ENCODE results near the gene ZC3H4. TPM values are rescaled to one million over a fixed set of nuclear protein-coding genes. Genes with fewer than 3 reads are reported as not detected.

Gene ZC3H4
- total and polyA plus RNA-seq, 2 of the 8 experiments (the other 6 are each of a cell fraction or from before 2014, with no cell fraction given): 6.6 to 92.0 TPM

- Histone ChIP-seq H3K4me1 (replicated peaks in 1 of 4; ENCODE audit: control insufficient read depth in 3 of 4, insufficient read depth in 4 of 4, low read length in 3 of 4) (peaks cover 0 to 4% (median 1%) of the 10 kb centered on the region in 4 experiments; a peak in 1 of 7 replicates), H3K18ac (ENCODE audit: extremely low read depth, low read length) (no peak overlapping the region), H3K56ac (replicated peaks; ENCODE audit: insufficient read length, low read depth, low read length) (no peak overlapping the region), H3K23me2 (ENCODE audit: low read depth, low read length) (no peaks in the 10 kb centered on the region), H3K79me2 (ENCODE audit: control insufficient read depth in 1 of 2, insufficient read depth in 2 of 2, low read length in 2 of 2) (no peaks in the 10 kb centered on the region), H3K9me3 (ENCODE audit: insufficient read depth in 2 of 2, low read depth in 1 of 2, low read length in 1 of 2) (no peaks in the 10 kb centered on the region), H3K79me1 (ENCODE audit: low read depth, low read length) (no peaks in the 10 kb centered on the region), H2AFZ (ENCODE audit: low read length) (no peak overlapping the region), H3K23ac (ENCODE audit: insufficient read length) (no peak overlapping the region), H3K14ac (ENCODE audit: insufficient read length) (no peak overlapping the region), H2BK120ac (replicated peaks; ENCODE audit: low read depth, low read length) (no peak overlapping the region), H4K20me1 (replicated peaks in 1 of 2; ENCODE audit: control insufficient read depth in 1 of 2, insufficient read depth in 2 of 2, low read length in 2 of 2) (no peaks in the 10 kb centered on the region), H3K9ac (replicated peaks in 1 of 4; ENCODE audit: extremely low read depth in 1 of 4, low read depth in 3 of 4, low read length in 3 of 4) (no peak overlapping the region), H3K36me3 (ENCODE audit: control insufficient read depth in 2 of 4, insufficient read depth in 4 of 4, low read length in 3 of 4) (no peaks in the 10 kb centered on the region), H3K4ac (replicated peaks; ENCODE audit: insufficient read length, low read depth, low read length) (no peak overlapping the region), H3K4me3 (ENCODE audit: extremely low read depth in 1 of 4, insufficient read depth in 2 of 4, low read depth in 3 of 4, low read length in 4 of 4) (no peak overlapping the region), H2BK15ac (ENCODE audit: low read length) (no peak overlapping the region), H2BK20ac (ENCODE audit: low read length) (no peak overlapping the region), H4K91ac (replicated peaks; ENCODE audit: insufficient read length, low read length) (no peak overlapping the region), H4K8ac (ENCODE audit: extremely low read depth, insufficient read depth, low read length) (no peak overlapping the region), H2BK12ac (ENCODE audit: low read depth, low read length) (no peak overlapping the region), H2AK5ac (ENCODE audit: low read depth, low read length) (no peak overlapping the region), H2BK5ac (ENCODE audit: low read depth, low read length) (no peak overlapping the region), H3K27ac (ENCODE audit: low read depth, low read length) (no peak overlapping the region), H4K5ac (ENCODE audit: insufficient read length, low read depth, low read length) (no peak overlapping the region), H3K4me2 (ENCODE audit: insufficient read depth in 1 of 2, low read depth in 2 of 2, low read length in 2 of 2) (no peak overlapping the region), H3K27me3 (replicated peaks in 1 of 4; ENCODE audit: control insufficient read depth in 3 of 4, extremely low read depth in 1 of 4, insufficient read depth in 3 of 4, low read length in 3 of 4) (no peaks in the 10 kb centered on the region)
- ChIA-PET CTCF (ENCODE audit: partially characterized antibody) (interaction anchor here (0.6 to 2.9 kb wide), 26 partner anchors 11 to 266 kb away, joined by 3 to 28 read pairs (median 4); partner anchors contain the start of gene ZC3H4), POLR2A (ENCODE audit: partially characterized antibody) (interaction anchor here (1.0 to 1.6 kb wide), 3 partner anchors 12 to 20 kb away, joined by 3 to 17 read pairs (median 3); partner anchors contain the start of gene ZC3H4)
- FAIRE-seq (no peak), DNase-seq (ENCODE audit: low read depth in 1 of 2, low spot score in 2 of 2) (no peak)
- TF ChIP-seq HDAC2 (IDR thresholded peaks at IDR 0.05; ENCODE audit: borderline replicate concordance in 1 of 2, low read depth in 2 of 2, low read length in 2 of 2) (no peak), ATF2 (IDR thresholded peaks at IDR 0.05; ENCODE audit: low read length) (no peak), YY1 (IDR thresholded peaks at IDR 0.05; ENCODE audit: low read depth, low read length) (no peak), TAF7 (optimal IDR thresholded peaks at IDR 0.05; ENCODE audit: borderline replicate concordance, low read depth, low read length) (no peak), EZH2 (IDR thresholded peaks at IDR 0.05; ENCODE audit: low read depth, low read length, severe bottlenecking) (no peak), CTCF (IDR thresholded peaks at IDR 0.05; ENCODE audit: control extremely low read depth in 1 of 3, insufficient read depth in 1 of 3, low read depth in 1 of 3, low read length in 3 of 3) (no peak), CBX8 (IDR thresholded peaks at IDR 0.05; ENCODE audit: borderline replicate concordance, low read depth, low read length) (no peak), CTBP2 (IDR thresholded peaks at IDR 0.05; ENCODE audit: borderline replicate concordance, insufficient read depth, insufficient read length, low read length) (no peak), RBBP5 (IDR thresholded peaks at IDR 0.05; ENCODE audit: borderline replicate concordance, low read depth, low read length) (no peak), SP4 (IDR thresholded peaks at IDR 0.05; ENCODE audit: low read length) (no peak)
These were observed 12.0 kb upstream of the ZC3H4 start for GRCh38 chr19:47125669-47125938.
